A673 (cell line): ENCODE measurements around the gene TMEM178B. TPM values are rescaled to one million over a fixed set of nuclear protein-coding genes. Genes with fewer than 3 reads are reported as not detected.

ENCODE experiments used
- BruUV-seq: library from RNA; stranded (reverse); fragments of 400-500 nt; replicated peaks from 2 replicates; lab custom pipeline; 2021; lab: Mats Ljungman, UMichigan
- CTCF ChIA-PET: fragments of 300-600 bp; sonication (Branson Sonifier 250); formaldehyde crosslinking; loops from one replicate; lab custom pipeline; 2022; ENCODE audit warnings: antibody characterized with exemption; lab: Charles Lee
- POLR2A ChIA-PET: fragments of 300-600 bp; sonication (Branson Sonifier 250); formaldehyde crosslinking; loops from one replicate; lab custom pipeline; 2022; ENCODE audit warnings: antibody characterized with exemption; ENCODE audit not compliant: low non-redundant PET; lab: Charles Lee
- DNase-seq: peaks from one replicate; pipeline ENCODE4 v3.0.0-alpha.2; 2015; ENCODE audit warnings: low spot score
- H3K27ac ChIP-seq: fragments of 200-600 bp; sonication (generic); 2 replicates; pipeline ENCODE4 v1.5.1; 2016; ENCODE audit warnings: mixed run types, low read depth, mild to moderate bottlenecking, mixed read lengths, antibody characterized with exemption, low read length; ENCODE audit not compliant: poor library complexity, severe bottlenecking
- H3K27me3 ChIP-seq: fragments of 200-600 bp; sonication (generic); replicated peaks from 2 replicates; pipeline ENCODE4 v1.6.1; 2017; ENCODE audit warnings: mixed run types, low read depth, mild to moderate bottlenecking, mixed read lengths, antibody characterized with exemption, low read length; ENCODE audit not compliant: insufficient read depth, poor library complexity
- H3K36me3 ChIP-seq: fragments of 200-600 bp; sonication (generic); 2 replicates; pipeline ENCODE4 v1.6.1; 2016; ENCODE audit warnings: mixed run types, mild to moderate bottlenecking, mixed read lengths, antibody characterized with exemption, low read length; ENCODE audit not compliant: insufficient read depth, poor library complexity, severe bottlenecking
- H3K4me1 ChIP-seq: fragments of 200-600 bp; sonication (generic); 2 replicates; pipeline ENCODE4 v1.6.1; 2017; ENCODE audit warnings: mixed run types, mild to moderate bottlenecking, mixed read lengths, antibody characterized with exemption, low read length; ENCODE audit not compliant: insufficient read depth, poor library complexity, severe bottlenecking
- H3K4me3 ChIP-seq: fragments of 200-600 bp; sonication (generic); 2 replicates; pipeline ENCODE4 v1.5.1; 2016; ENCODE audit warnings: low read depth, mixed run types, mild to moderate bottlenecking, mixed read lengths, low read length; ENCODE audit not compliant: poor library complexity, severe bottlenecking
- H3K9me3 ChIP-seq: fragments of 200-600 bp; sonication (generic); 2 replicates; pipeline ENCODE4 v1.6.1; 2016; ENCODE audit warnings: mixed run types, low read depth, mild to moderate bottlenecking, mixed read lengths, antibody characterized with exemption, low read length; ENCODE audit not compliant: poor library complexity, severe bottlenecking
- CTCF ChIP-seq: fragments of 300-800, 200-600 bp; sonication (generic); conservative IDR thresholded peaks from 2 replicates; pipeline ENCODE4 v1.5.1; 2017; ENCODE audit warnings: low read depth, mild to moderate bottlenecking, antibody characterized with exemption, low read length, moderate library complexity, mixed read lengths
- EZH2 ChIP-seq: fragments of 200-600 bp; sonication (generic); IDR thresholded peaks from 2 replicates; pipeline ENCODE4 v1.6.1; 2017; ENCODE audit warnings: borderline replicate concordance, low read depth, mild to moderate bottlenecking, mixed read lengths, antibody characterized with exemption, low read length; ENCODE audit not compliant: poor library complexity, severe bottlenecking
- intact Hi-C: fragments of 100-400 bp; cut with micrococcal nuclease; formaldehyde crosslinking; loops from one replicate; pipeline ENCODE4 v1.10.0; 2022; ENCODE audit not compliant: unreplicated experiment
- total RNA-seq: library from RNA; stranded (reverse); gene quantifications from 2 replicates; pipeline ENCODE4 v1.2.3, GENCODE V29; 2021

TMEM178B gene
- total RNA-seq, 1 experiment from 2014 or later: 2.8 TPM

GRCh38 chr7:141433698-141434097, 359.8 kb downstream of the TMEM178B start:
- TF ChIP-seq EZH2 (no peak), CTCF (no peak)
- Histone ChIP-seq H3K4me3 (no peak overlapping the region), H3K9me3 (no peaks in the 10 kb centered on the region), H3K36me3 (no peaks in the 10 kb centered on the region), H3K4me1 (no peaks in the 10 kb centered on the region), H3K27ac (no peak overlapping the region), H3K27me3 (no peaks in the 10 kb centered on the region)
- CTCF ChIA-PET: no interaction called here
- DNase-seq: no peak
- intact Hi-C loops: no loop called here
- no TSS peak for BruUV-seq
- POLR2A ChIA-PET: no interaction called here

DNA sequence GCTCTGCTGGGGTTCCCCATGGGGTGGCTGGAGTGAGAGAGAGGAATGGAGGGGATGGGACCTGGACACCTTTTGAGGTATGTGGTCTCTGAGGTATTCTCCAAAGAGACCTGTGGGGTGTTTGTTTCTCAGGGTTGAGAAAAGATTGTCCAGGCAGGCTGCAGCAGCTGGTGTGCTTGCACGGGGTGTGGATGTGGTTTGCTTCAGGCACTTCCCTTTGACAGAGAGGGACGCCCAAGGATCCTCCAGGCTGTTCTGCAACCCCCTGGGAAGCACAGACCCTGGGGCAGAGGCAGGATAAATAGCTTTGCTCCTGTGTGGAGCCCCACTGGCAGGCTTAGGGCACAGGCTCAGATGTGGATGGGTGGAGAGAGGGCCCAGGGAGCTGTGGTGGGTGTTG, 362.3 kb downstream of the TMEM178B start:
- ChIA-PET POLR2A (no interaction called here), CTCF (no interaction called here)
- H3K9me3 ChIP-seq: no peaks in the 10 kb centered on the region
- no peak overlapping the region for H3K4me3 ChIP-seq
- TF ChIP-seq EZH2 (no peak), CTCF (no peak)
- no peak for DNase-seq
- H3K4me1 ChIP-seq: no peaks in the 10 kb centered on the region
- no TSS peak for BruUV-seq
- no peak overlapping the region for H3K27ac ChIP-seq
- H3K27me3 ChIP-seq: no peaks in the 10 kb centered on the region
- intact Hi-C loops: no loop called here
- no peaks in the 10 kb centered on the region for H3K36me3 ChIP-seq

DNA sequence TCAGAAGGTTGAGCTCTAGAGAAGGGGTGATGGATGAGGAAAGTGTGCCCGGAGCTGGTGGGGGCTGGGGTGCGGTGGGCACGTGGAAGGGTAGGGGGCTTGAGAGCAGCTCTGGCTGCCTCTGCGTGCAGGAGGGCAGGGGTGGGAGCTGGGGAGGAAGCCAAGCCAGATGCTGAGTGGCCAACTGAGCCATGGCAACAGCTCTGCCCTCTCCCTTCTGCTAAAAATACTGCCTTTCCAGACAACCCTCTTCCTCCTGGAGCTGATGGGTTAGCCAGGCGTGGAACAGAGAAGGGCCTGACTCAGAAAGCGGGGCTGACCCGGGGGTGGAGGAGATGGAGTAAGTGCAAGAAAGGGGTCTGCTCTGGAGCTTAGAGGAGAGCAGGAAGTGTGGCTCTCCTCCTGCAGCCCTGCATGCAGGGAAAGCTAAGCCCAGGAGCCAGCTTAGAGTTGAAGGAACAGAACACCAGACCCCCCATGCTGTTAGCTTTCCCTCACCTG, 362.8 kb downstream of the TMEM178B start:
- CTCF ChIA-PET: no interaction called here
- H3K4me1 ChIP-seq: no peaks in the 10 kb centered on the region
- no TSS peak for BruUV-seq
- DNase-seq: no peak
- H3K9me3 ChIP-seq: no peaks in the 10 kb centered on the region
- no peaks in the 10 kb centered on the region for H3K27me3 ChIP-seq
- H3K27ac ChIP-seq: no peak overlapping the region
- H3K4me3 ChIP-seq: no peak overlapping the region
- no peak for TF ChIP-seq EZH2
- TF ChIP-seq CTCF: no peak
- intact Hi-C loops: no loop called here
- POLR2A ChIA-PET: no interaction called here
- no peaks in the 10 kb centered on the region for H3K36me3 ChIP-seq
